Epidermal melanocyte (primary cell): ENCODE data around the gene SQSTM1.
"Not testable (repeated sequence)": the region's sequence is repeated elsewhere in the genome, so short reads cannot be mapped to it uniquely, and the experiment has no call there.

Experiments
- DNase-seq: peaks from one replicate; pipeline ENCODE4 v3.0.0; 2011; ENCODE audit warnings: low spot score; ENCODE audit not compliant: insufficient read length

The SQSTM1 gene

GRCh38 chr5:179824745-179825112 is 4.0 kb downstream of the SQSTM1 start:
- DNase-seq, result no peak

GRCh38 chr5:179825655-179826182 is 5.0 kb downstream of the SQSTM1 start:
- no peak for DNase-seq

GRCh38 chr5:179827680-179828079 is 7.0 kb downstream of the SQSTM1 start:
- no peak for DNase-seq

GRCh38 chr5:179828756-179829421 is 8.2 kb downstream of the SQSTM1 start:
- DNase-seq, result no peak

- DNase-seq, result no peak
Measured at GRCh38 chr5:179829732-179830435, 9.2 kb downstream of the SQSTM1 start.

GRCh38 chr5:179830818-179831468 is 10.2 kb downstream of the SQSTM1 start:
- no peak for DNase-seq

- no peak for DNase-seq
Measured at GRCh38 chr5:179832039-179832745, 11.5 kb downstream of the SQSTM1 start.

GRCh38 chr5:179833056-179833708 is 12.5 kb downstream of the SQSTM1 start:
- no peak for DNase-seq

- no peak for DNase-seq
Measured at GRCh38 chr5:179833709-179834070, 13.0 kb downstream of the SQSTM1 start.

GRCh38 chr5:179834120-179834519 is 13.4 kb downstream of the SQSTM1 start:
- DNase-seq, result no peak

GRCh38 chr5:179834871-179835270 is 14.2 kb downstream of the SQSTM1 start:
- DNase-seq, result not testable (repeated sequence)

- no peak for DNase-seq
Measured at GRCh38 chr5:179836225-179837019, 15.7 kb downstream of the SQSTM1 start.

- no peak for DNase-seq
Measured at GRCh38 chr5:179837076-179838011, 16.6 kb downstream of the SQSTM1 start.

- DNase-seq, result no peak
Measured at GRCh38 chr5:179839328-179840256, 18.9 kb downstream of the SQSTM1 start.

- DNase-seq, result no peak
Measured at GRCh38 chr5:179840321-179840720, 19.6 kb downstream of the SQSTM1 start.

GRCh38 chr5:179840766-179841165 is 20.1 kb downstream of the SQSTM1 start:
- no peak for DNase-seq

- DNase-seq, result no peak
Measured at GRCh38 chr5:179841621-179842020, 20.9 kb downstream of the SQSTM1 start.

- DNase-seq, result no peak
Measured at GRCh38 chr5:179852993-179853547, 32.4 kb downstream of the SQSTM1 start.
